Colonic mucosa (tissue), 4 donors: ENCODE measurements around the gene EMX1. TPM values are rescaled to one million over a fixed set of nuclear protein-coding genes. Genes with fewer than 3 reads are reported as not detected.

ENCODE experiments used
- DNase-seq: peaks from one replicate; pipeline ENCODE4 v3.0.0-alpha.2; 2020
- H3K27ac ChIP-seq: fragments of 200-600 bp; one replicate; pipeline ENCODE4 v1.8.0; 2021
- H3K27me3 ChIP-seq: fragments of 200-600 bp; one replicate; pipeline ENCODE4 v1.8.0; 2021
- H3K36me3 ChIP-seq: fragments of 200-600 bp; one replicate; pipeline ENCODE4 v1.8.0; 2021
- H3K4me1 ChIP-seq: fragments of 200-600 bp; one replicate; pipeline ENCODE4 v1.8.0; 2021; ENCODE audit warnings: mild to moderate bottlenecking
- H3K4me3 ChIP-seq: fragments of 200-600 bp; one replicate; pipeline ENCODE4 v1.8.0; 2021
- H3K9ac ChIP-seq, 2 donors: one replicate each; pipeline ENCODE4 v1.7.0; 2013; ENCODE audit warnings: control low read depth in 2 of 2, low read depth in 2 of 2, low read length in 2 of 2
- H3K9me3 ChIP-seq: fragments of 200-600 bp; one replicate; pipeline ENCODE4 v1.8.0; 2021
- intact Hi-C: fragments of 100-400 bp; cut with DNase I; formaldehyde crosslinking; loops from one replicate; pipeline ENCODE4 v1.14.1; 2022
- total RNA-seq, 2 donors: library from RNA; stranded (reverse); fragmentation: NEBNext Ultra II Directional in 1 of 2; extraction: Animal tissue kit (Norgen Biotek cat#: 25700) in 1 of 2; gene quantifications; one replicate each; pipeline ENCODE4 v1.2.1, GENCODE V29; 2021
- TF ChIP-seq, protein P1 (sequence below): fragments of 200-600 bp; IDR thresholded peaks from one replicate; pipeline ENCODE4 v1.8.0; 2022; ENCODE audit warnings: antibody characterized with exemption, mild to moderate bottlenecking
- donor health status: healthy.
- donor health status: DM: no; HTN: no; CAD: no.
- donor health status: DM: no; HTN: no; CAD: no.

The EMX1 gene
- total RNA-seq = 1 to 10 TPM; 1.1 to 2.0 TPM

DNA sequence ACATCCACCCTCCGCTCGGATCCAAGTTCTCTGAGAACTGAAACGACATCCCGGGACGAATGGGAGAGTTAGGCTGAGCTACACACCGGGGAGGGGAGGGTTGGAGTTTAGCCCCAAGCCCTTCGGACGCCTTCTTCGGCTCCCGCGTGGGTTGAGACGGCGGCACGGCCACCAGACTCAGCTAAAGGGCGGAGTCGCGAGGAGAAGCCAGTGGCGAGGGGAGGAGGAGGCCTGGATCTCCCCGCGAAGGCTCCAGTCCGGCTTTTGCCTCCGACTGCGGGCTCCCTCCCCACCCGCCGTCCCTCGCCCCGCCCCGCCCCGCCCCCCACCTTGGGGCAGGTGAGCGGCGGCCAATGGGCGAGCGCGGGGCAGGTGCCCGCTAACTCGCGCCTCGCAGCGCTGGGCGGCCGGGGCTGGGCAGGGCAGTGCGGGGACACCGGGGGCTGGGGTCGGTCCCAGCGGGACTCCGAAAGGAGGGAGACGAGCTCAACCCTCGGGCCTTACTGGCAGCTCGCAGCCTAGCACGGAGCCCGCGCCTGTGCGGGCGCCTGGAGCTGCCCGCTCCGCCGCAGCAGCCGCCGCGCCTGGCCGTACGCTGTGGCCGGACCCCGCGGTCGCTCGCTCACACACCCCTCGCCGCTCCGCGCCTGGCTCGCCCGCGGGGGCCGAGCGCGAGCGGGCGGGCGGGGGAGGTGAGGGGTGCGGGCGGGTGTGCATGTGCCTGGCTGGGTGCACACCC, at the start of gene EMX1:
Gene EMX1, plus strand, starts transcription at position 382 of the 739 bp plus-strand sequence. Its CDS starts 334 bp downstream, at position 716.
- peak; percentile 84 for DNase-seq
- Histone ChIP-seq H3K27me3 (peaks cover 95% of the 10 kb centered on the region), H3K9ac (peak within 1 kb of the TSS; percentile 38 to 40), H3K4me3 (peak within 1 kb of the TSS; percentile 41), H3K27ac (no peak within 1 kb of the TSS), H3K36me3 (no peaks in the 10 kb centered on the region), H3K9me3 (no peaks in the 10 kb centered on the region), H3K4me1 (peaks cover 34% of the 10 kb centered on the region)
- TF ChIP-seq, protein P1, sequence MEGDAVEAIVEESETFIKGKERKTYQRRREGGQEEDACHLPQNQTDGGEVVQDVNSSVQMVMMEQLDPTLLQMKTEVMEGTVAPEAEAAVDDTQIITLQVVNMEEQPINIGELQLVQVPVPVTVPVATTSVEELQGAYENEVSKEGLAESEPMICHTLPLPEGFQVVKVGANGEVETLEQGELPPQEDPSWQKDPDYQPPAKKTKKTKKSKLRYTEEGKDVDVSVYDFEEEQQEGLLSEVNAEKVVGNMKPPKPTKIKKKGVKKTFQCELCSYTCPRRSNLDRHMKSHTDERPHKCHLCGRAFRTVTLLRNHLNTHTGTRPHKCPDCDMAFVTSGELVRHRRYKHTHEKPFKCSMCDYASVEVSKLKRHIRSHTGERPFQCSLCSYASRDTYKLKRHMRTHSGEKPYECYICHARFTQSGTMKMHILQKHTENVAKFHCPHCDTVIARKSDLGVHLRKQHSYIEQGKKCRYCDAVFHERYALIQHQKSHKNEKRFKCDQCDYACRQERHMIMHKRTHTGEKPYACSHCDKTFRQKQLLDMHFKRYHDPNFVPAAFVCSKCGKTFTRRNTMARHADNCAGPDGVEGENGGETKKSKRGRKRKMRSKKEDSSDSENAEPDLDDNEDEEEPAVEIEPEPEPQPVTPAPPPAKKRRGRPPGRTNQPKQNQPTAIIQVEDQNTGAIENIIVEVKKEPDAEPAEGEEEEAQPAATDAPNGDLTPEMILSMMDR = no peak
- intact Hi-C loops = no loop called here

DNA sequence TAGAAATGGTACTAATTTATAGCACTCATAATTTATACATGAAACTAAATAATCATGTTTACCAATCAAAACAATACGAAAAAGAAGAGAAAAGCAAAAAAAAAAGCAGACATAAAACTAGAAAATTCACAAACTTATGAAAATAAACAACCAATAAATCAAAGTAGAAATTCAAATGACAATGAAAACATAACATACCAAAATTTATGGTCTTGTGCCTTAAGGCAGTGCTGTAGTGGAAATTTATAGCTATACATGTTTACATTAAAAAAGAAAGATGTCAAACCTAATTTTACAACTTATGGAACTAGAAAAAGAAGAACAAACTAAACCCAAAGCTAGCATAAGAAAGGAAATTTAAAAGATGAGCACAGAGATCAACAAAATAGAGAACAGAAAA, 46.3 kb upstream of the EMX1 start:
- no peaks in the 10 kb centered on the region for H3K4me1 ChIP-seq
- H3K27me3 ChIP-seq = no peaks in the 10 kb centered on the region
- H3K9ac ChIP-seq = no peak overlapping the region
- intact Hi-C loops = no loop called here
- H3K4me3 ChIP-seq = no peak overlapping the region
- TF ChIP-seq, protein P1 = no peak
- DNase-seq = no peak
- no peak overlapping the region for H3K27ac ChIP-seq
- no peaks in the 10 kb centered on the region for H3K36me3 ChIP-seq
- no peaks in the 10 kb centered on the region for H3K9me3 ChIP-seq

DNA sequence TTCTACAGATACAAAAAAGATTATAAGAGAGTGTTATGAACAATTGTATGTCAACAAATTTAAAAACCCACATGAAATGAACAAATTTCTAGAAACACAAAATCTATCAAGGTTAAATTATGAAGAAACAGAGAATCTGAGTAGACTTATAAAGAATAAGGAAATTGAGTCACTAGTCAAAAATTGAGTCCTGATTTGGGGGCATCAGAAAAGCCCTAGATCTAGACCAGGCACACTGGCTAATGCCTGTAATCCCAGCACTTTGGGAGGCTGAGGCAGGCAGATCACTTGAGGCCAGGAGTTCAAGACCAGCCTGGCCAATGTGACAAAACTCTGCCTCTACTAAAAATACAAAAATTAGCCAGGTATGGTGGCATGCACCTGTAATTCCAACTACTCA, 45.4 kb upstream of the EMX1 start:
- Histone ChIP-seq H3K9ac (no peak overlapping the region), H3K27me3 (no peaks in the 10 kb centered on the region), H3K4me3 (no peak overlapping the region), H3K36me3 (no peaks in the 10 kb centered on the region), H3K27ac (no peak overlapping the region), H3K9me3 (no peaks in the 10 kb centered on the region), H3K4me1 (no peaks in the 10 kb centered on the region)
- intact Hi-C loops = no loop called here
- no peak for DNase-seq
- TF ChIP-seq, protein P1 = no peak

DNA sequence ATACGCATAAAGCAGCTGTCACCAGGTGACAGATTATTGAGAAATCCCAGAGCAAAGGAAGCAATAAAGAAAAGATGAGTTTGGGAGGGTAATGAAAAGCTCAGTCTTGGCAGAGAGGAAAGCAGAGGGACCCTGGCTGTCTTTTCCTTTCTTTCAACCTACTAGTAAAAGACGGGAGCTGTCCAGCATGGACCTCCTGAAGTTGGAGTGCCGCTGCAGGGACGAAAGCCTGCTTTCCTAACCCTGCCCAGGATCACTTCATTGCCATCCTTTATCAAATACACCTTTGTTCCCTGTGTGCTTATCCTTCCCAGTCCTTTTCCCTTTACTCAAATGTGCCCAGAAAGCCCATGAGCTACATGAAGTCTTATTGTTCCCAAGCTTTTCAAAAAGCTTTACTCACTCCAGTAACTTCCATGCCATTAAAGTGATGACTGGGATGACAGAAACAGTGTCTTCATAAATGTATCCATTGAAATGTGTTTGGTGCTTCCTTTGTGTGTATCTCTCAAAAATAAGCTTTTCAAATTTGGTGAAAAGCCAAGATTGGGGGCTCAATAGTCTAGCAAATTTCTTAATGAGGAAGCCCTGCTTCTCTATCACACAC, 33.9 kb upstream of the EMX1 start:
- H3K27me3 ChIP-seq = no peaks in the 10 kb centered on the region
- intact Hi-C loops = no loop called here

DNA sequence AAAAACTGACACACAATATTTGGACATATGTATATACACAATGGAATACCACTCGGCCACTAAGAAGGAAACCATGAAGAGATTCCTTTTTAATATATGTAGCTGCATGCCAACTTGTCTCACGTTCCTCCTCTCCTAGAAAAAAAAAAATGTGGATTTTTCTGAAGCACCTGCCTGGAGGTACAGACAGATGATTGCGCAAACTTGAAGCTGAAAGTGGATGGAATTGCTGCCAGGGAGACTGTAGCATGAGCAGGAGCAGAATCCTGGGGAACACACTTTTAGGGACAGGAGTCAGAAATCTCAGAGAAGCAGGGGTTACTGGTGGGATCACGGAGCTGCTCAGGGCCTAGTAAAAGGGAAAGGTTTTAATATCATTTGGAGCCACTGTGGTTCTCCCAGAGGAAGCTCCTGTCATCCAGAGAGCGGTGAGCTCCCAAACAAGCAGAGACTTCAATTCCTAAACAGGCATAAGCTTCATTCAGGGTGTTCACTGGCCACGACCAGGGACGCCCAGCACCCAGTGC, 30.8 kb upstream of the EMX1 start:
- H3K27me3 ChIP-seq = no peaks in the 10 kb centered on the region
- TF ChIP-seq, protein P1 = no peak
- DNase-seq = no peak
- H3K4me3 ChIP-seq = peak overlapping the region; percentile 83
- peak overlapping the region in 1 of 2 donors; percentile 83 for H3K9ac ChIP-seq
- intact Hi-C loops = loop anchor here (5.0 kb wide), 1 partner anchor 186 kb away; the partner anchor contains the start of gene SFXN5
- no peaks in the 10 kb centered on the region for H3K36me3 ChIP-seq
- peak overlapping the region; percentile 95 for H3K27ac ChIP-seq
- peaks cover 21% of the 10 kb centered on the region for H3K4me1 ChIP-seq
- no peaks in the 10 kb centered on the region for H3K9me3 ChIP-seq

More for the DNA sequence above, 33.9 kb upstream of the EMX1 start:
- TF ChIP-seq, protein P1 = no peak
- Histone ChIP-seq H3K27ac (no peak overlapping the region), H3K9ac (no peak overlapping the region), H3K4me3 (no peak overlapping the region), H3K4me1 (peaks cover 7% of the 10 kb centered on the region), H3K9me3 (no peaks in the 10 kb centered on the region), H3K36me3 (no peaks in the 10 kb centered on the region)
- DNase-seq = peak; percentile 60
